BE2C (cell line): ENCODE data around the gene PDE9A.
"Not testable (repeated sequence)": the region's sequence is repeated elsewhere in the genome, so short reads cannot be mapped to it uniquely, and the experiment has no call there.

Experiments used
- DNase-seq: peaks from one replicate; pipeline ENCODE4 v3.0.0-alpha.2; 2020
- H3K27me3 ChIP-seq: fragments of 250-450 bp; sonication (Bioruptor Pico); 2 replicates; pipeline ENCODE4 v1.5.1; 2020; ENCODE audit warnings: mild to moderate bottlenecking
- H3K36me3 ChIP-seq: fragments of 250-450 bp; sonication (Bioruptor Pico); 2 replicates; pipeline ENCODE4 v1.5.1; 2020; ENCODE audit warnings: mild to moderate bottlenecking
- H3K4me1 ChIP-seq: fragments of 250-450 bp; sonication (Bioruptor Pico); 2 replicates; pipeline ENCODE4 v1.5.1; 2020
- H3K4me3 ChIP-seq: 2 replicates; pipeline ENCODE4 v1.5.1; 2011; ENCODE audit warnings: low read depth, low read length
- H3K9me3 ChIP-seq: fragments of 250-450 bp; sonication (Bioruptor Pico); 2 replicates; pipeline ENCODE4 v1.5.1; 2020
- TF ChIP-seq, protein P1 (sequence below): IDR thresholded peaks from 2 replicates; pipeline ENCODE4 v1.5.1; 2012; ENCODE audit warnings: mild to moderate bottlenecking, low read depth, low read length

PDE9A gene

DNA sequence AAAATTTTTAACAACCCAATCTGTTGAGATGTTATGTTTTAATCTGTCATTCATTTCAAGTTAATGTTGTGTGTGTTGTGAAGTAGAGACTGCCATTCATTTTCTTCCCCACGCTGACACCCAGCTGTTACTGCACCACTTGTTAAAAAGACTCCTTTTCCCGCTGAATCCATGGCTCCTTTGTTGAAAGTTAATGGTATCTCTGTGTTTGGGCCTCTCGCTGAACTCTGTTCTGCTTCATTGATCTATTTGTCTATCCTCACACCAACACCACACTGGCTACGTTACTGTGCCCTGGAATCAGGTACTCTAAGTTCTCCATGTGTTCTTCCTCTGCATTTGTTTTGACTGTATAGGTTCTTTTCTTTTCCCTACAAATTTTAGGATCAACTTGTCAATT, 58.2 kb downstream of the PDE9A start:
- DNase-seq: no peak
- no peaks in the 10 kb centered on the region for H3K27me3 ChIP-seq
- no peaks in the 10 kb centered on the region for H3K9me3 ChIP-seq
- H3K4me1 ChIP-seq: no peaks in the 10 kb centered on the region
- no peak overlapping the region for H3K4me3 ChIP-seq
- H3K36me3 ChIP-seq: no peaks in the 10 kb centered on the region
- TF ChIP-seq, protein P1, sequence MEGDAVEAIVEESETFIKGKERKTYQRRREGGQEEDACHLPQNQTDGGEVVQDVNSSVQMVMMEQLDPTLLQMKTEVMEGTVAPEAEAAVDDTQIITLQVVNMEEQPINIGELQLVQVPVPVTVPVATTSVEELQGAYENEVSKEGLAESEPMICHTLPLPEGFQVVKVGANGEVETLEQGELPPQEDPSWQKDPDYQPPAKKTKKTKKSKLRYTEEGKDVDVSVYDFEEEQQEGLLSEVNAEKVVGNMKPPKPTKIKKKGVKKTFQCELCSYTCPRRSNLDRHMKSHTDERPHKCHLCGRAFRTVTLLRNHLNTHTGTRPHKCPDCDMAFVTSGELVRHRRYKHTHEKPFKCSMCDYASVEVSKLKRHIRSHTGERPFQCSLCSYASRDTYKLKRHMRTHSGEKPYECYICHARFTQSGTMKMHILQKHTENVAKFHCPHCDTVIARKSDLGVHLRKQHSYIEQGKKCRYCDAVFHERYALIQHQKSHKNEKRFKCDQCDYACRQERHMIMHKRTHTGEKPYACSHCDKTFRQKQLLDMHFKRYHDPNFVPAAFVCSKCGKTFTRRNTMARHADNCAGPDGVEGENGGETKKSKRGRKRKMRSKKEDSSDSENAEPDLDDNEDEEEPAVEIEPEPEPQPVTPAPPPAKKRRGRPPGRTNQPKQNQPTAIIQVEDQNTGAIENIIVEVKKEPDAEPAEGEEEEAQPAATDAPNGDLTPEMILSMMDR: no peak

DNA sequence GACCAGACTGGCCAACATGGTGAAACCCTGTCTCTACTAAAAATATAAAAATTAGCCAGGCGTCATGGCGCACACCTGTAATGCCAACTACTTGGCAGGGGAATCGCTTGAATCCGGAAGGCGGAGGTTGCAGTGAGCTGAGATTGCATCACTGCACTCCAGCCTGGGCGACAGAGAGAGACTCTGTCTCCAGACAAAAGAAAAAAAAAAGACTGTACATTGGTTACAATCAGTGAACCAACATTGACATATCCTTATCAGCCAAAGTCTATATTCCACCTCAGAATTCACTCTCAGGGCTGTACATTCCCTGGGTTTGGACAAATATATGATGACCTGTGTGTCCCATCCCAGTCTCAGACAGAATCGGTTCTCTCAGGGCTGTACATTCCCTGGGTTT, 62.0 kb downstream of the PDE9A start:
- not testable (repeated sequence) for H3K27me3 ChIP-seq, DNase-seq, H3K9me3 ChIP-seq, H3K36me3 ChIP-seq, H3K4me3 ChIP-seq, H3K4me1 ChIP-seq

DNA sequence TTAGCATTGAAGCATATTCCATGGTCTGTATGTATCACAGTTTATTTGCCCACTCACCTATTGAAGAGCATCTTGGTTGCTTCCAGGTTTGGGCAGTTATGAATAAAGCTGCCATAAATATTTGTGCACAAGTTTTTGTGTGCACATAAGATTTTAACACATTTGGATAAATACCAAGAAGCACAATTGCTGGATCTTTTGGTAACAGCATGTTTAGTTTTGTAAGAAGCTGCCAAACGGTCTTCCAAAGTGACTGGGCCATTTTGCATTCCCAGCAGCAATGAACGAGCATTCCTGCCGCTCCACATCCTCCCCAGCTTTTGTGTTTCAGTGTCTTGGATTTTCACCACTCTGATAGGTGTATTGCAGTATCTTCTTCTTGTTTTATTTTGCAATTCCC, 62.7 kb downstream of the PDE9A start:
- TF ChIP-seq, protein P1: no peak
- Histone ChIP-seq H3K9me3 (no peaks in the 10 kb centered on the region), H3K4me1 (no peaks in the 10 kb centered on the region), H3K36me3 (no peaks in the 10 kb centered on the region), H3K4me3 (no peak overlapping the region), H3K27me3 (no peaks in the 10 kb centered on the region)
- DNase-seq: no peak

DNA sequence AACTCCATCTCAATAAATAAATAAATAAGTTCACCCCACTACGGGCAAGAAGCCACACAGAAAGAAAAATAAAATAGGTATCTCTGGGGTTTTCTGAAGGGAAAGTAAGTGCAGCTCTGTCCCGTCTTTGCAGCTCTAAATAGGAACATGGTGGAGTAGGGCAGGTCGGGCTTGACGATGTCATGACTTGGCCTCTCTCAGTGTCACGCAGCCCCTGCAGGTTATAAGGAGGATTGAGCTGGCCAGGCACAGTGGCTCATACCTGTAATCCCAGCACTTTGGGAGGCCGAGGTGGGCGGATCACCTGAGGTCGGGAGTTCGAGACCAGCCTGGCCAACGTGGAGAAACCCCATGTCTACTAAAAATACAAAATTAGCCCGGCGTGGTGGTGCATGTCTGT, 67.1 kb downstream of the PDE9A start:
- H3K9me3 ChIP-seq, DNase-seq, H3K27me3 ChIP-seq, H3K4me1 ChIP-seq, H3K36me3 ChIP-seq, H3K4me3 ChIP-seq: not testable (repeated sequence)

DNA sequence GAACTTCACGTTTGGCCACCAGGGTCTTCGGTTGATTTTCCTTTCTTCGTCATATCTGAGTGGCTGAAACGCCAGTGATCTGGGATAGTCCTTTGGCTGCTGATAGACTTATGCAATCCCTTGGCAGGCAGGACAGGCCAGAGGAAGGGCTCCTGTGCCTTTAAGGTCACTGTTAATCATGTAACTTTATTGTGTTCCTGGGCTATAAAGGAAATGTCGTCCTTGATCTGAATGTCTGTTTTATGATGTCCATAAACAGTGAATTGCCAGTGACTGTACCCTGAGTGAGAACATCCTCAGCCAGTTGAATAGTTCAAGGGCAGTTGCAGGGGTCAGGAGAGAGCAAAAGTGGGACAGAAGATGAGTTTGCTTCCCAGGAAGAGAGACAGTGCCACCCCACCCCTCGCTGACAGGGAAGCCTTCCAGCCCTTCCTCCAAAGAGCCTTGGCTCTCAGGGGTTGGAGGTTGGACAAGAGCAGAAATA, 68.0 kb downstream of the PDE9A start:
- TF ChIP-seq, protein P1: no peak
- Histone ChIP-seq H3K36me3 (no peaks in the 10 kb centered on the region), H3K4me3 (no peak overlapping the region), H3K4me1 (peaks cover 5% of the 10 kb centered on the region; the same call in 1 of the 2 replicates), H3K27me3 (no peaks in the 10 kb centered on the region), H3K9me3 (no peaks in the 10 kb centered on the region)
- DNase-seq: no peak

DNA sequence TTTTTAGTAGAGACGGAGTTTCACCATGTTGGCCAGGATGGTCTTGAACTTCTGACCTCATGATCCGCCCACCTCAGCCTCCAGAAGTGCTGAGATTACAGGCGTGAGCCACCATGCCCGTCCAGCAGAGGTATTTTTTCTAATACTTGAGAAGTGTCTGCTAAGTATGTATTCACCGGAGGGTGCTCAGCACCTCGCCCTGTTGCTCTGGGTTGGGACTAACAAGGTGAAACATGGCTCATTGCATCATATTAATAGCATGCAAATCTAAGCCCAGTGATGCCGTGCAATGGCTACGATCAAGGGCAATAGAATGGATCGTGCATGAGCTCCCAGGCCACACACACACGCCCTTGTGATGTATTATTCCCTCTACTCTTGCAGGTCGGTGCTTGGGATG, 68.7 kb downstream of the PDE9A start:
- Histone ChIP-seq H3K27me3 (no peaks in the 10 kb centered on the region), H3K4me1 (peaks cover 5% of the 10 kb centered on the region; the same call in 1 of the 2 replicates), H3K36me3 (no peaks in the 10 kb centered on the region), H3K9me3 (no peaks in the 10 kb centered on the region), H3K4me3 (no peak overlapping the region)
- TF ChIP-seq, protein P1: no peak
- no peak for DNase-seq

DNA sequence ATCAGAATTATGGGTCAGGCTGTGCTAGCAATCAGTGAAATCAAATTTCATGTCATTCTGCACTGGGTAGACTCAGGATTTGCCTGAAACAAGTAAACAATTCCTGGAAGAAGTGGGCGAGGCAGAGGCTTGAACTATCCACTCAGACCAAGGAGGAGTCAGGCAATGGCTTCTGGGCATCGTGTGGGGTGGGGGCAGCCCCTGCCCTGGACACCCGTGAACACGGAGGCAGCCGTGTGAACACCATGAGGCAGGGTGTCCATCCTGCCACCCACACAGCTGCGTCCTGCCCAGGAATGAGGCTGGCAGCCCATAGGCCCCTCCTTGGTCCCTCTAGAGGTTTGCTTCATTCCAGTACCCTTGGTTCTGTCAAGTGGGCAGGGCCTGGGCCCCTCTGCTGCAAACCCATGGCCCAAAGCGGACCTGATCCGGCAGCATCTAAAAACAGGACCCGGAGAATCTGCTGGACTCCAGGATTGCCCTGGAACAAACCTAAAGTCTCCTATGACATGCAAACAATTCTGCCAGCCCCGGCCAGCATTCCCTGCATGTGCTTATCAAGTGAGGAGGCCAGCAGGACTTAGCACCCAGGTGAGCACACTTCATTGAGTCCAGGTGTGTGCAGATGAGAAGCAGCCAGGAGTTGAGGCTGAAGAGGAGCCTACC, 69.5 kb downstream of the PDE9A start:
- no peaks in the 10 kb centered on the region for H3K9me3 ChIP-seq
- TF ChIP-seq, protein P1: no peak
- no peak for DNase-seq
- no peaks in the 10 kb centered on the region for H3K36me3 ChIP-seq
- no peak overlapping the region for H3K4me3 ChIP-seq
- H3K4me1 ChIP-seq: peaks cover 5% of the 10 kb centered on the region; the same call in 1 of the 2 replicates
- H3K27me3 ChIP-seq: no peaks in the 10 kb centered on the region
